ENCODE results near the gene ZNF460. TPM values are rescaled to one million over a fixed set of nuclear protein-coding genes. Genes with fewer than 3 reads are reported as not detected.
A peak's percentile ranks its signal among the peaks of the same experiment; 100 is the strongest.

The ZNF460 gene
- total and polyA plus RNA-seq, 11 donors: 3.6 to 47.9 (median 31.0) TPM

DNA sequence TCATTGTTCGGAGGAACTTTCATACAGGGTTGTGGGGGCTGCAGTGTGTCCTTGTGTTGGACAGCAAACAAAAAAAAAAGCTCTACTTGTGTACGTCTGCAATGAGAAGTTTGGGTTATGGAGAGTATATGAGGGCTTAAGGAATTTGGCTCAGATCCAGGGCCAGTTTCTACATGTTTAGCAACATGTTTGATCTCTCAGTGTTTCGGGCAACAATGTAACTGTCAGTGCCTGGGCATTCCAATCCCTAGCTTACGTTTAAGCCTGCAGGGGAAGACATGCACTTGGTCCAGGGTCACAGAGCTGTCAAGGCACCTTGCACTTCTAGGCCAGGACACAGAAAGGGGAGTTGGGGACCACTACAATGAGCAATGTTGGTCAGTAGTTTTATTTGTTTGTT lies 53.9 kb downstream of the ZNF460 start:
- H3K4me3 ChIP-seq: no peak overlapping the region
- TF ChIP-seq CTCF (IDR thresholded peaks at IDR 0.05) (no peak), POLR2A (IDR thresholded peaks at IDR 0.05) (no peak)
- intact Hi-C loops (cut with DNase I): no loop called here
- DNase-seq: no peak
- no peak for ATAC-seq
- H3K36me3 ChIP-seq: peaks cover 0 to 23% (median 6%) of the 10 kb centered on the region in 9 donors
- WGBS, 4 donors: 78 to 88% (median 84%) methylated on average over 4 of the region's 4 CpGs
- peaks cover 0 to 29% (median under 1%) of the 10 kb centered on the region in 12 donors for H3K9me3 ChIP-seq
- H3K4me1 ChIP-seq: peaks cover 0 to 19% (median 1%) of the 10 kb centered on the region in 12 donors
- no peaks in the 10 kb centered on the region for H3K27me3 ChIP-seq
- H3K27ac ChIP-seq: peak overlapping the region in 1 of 12 donors; percentile 39

- no peak overlapping the region for H3K4me3 ChIP-seq
- DNase-seq: peak in 4 of 5 donors; percentile 32 to 60 (median 36)
- peak overlapping the region; percentile 26 to 85 (median 81) for H3K27ac ChIP-seq
These were observed 58.6 kb downstream of the ZNF460 start for GRCh38 chr19:57338877-57339276.

GRCh38 chr19:57342582-57342981 lies 62.3 kb downstream of the ZNF460 start:
- intact Hi-C loops (cut with DNase I): no loop called here
- peaks cover 0 to 16% (median 0%) of the 10 kb centered on the region in 12 donors for H3K4me1 ChIP-seq
- ATAC-seq: no peak
- no peak for DNase-seq
- 80 to 87% (median 82%) methylated on average over 6 of the region's 6 CpGs for whole genome bisulfite sequencing, 4 donors
- H3K9me3 ChIP-seq: no peaks in the 10 kb centered on the region
- H3K27me3 ChIP-seq: no peaks in the 10 kb centered on the region
- no peak for TF ChIP-seq CTCF (IDR thresholded peaks at IDR 0.05)
- no peak for TF ChIP-seq POLR2A (IDR thresholded peaks at IDR 0.05)
- no peaks in the 10 kb centered on the region for H3K36me3 ChIP-seq
- no peak overlapping the region for H3K4me3 ChIP-seq
- H3K27ac ChIP-seq: no peak overlapping the region

More at GRCh38 chr19:57338877-57339276, 58.6 kb downstream of the ZNF460 start:
- Histone ChIP-seq H3K36me3 (no peaks in the 10 kb centered on the region), H3K9me3 (no peaks in the 10 kb centered on the region), H3K27me3 (no peaks in the 10 kb centered on the region), H3K4me1 (peaks cover 0 to 24% (median 1%) of the 10 kb centered on the region in 12 donors)
- peak; percentile 93 to 97 (median 94) for ATAC-seq
- intact Hi-C loops (cut with DNase I): no loop called here
- TF ChIP-seq POLR2A (IDR thresholded peaks at IDR 0.05): no peak
- no peak for TF ChIP-seq CTCF (IDR thresholded peaks at IDR 0.05)
- 33 to 37% (median 35%) methylated on average over 3 of the region's 3 CpGs for WGBS, 4 donors

Other genes starting within 250 kb of the ZNF460 start
- gene USP29, start 160.5 kb upstream of the ZNF460 start, total RNA-seq: not detected
- not detected for gene USP29, start 160.5 kb upstream of the ZNF460 start, polyA plus RNA-seq
- gene ZIM3, start 135.3 kb upstream of the ZNF460 start, total RNA-seq: not detected
- gene ZIM3, start 135.3 kb upstream of the ZNF460 start, polyA plus RNA-seq: not detected
- not detected for gene DUXA, start 113.0 kb upstream of the ZNF460 start, total RNA-seq
- gene DUXA, start 113.0 kb upstream of the ZNF460 start, polyA plus RNA-seq: not detected
- gene ZNF264, start 89.0 kb upstream of the ZNF460 start, total RNA-seq: 10 to 100 TPM; 13.3 to 30.1 (median 20.3) TPM
- gene ZNF264, start 89.0 kb upstream of the ZNF460 start, polyA plus RNA-seq: 1 to 10 TPM; 3.4 to 4.9 TPM
- 1 to 10 TPM in 6 of 9 donors, under 1 TPM in 1, not detected in 2; 0.91 to 3.7 (median 1.5) TPM for gene AURKC, start 49.5 kb upstream of the ZNF460 start, total RNA-seq
- gene AURKC, start 49.5 kb upstream of the ZNF460 start, polyA plus RNA-seq: 1 to 10 TPM; 1.0 to 1.3 TPM
- gene ZNF805, start 39.9 kb upstream of the ZNF460 start, total RNA-seq: 10 to 100 TPM in 7 of 9 donors, 1 to 10 TPM in 2; 7.0 to 15.3 (median 11.4) TPM
- gene ZNF805, start 39.9 kb upstream of the ZNF460 start, polyA plus RNA-seq: 1 to 10 TPM in 1 of 2 donors, under 1 TPM in 1; 0.80 to 2.4 TPM
- 1 to 10 TPM; 4.3 to 9.1 (median 7.1) TPM for gene ZNF543, start 40.0 kb downstream of the ZNF460 start, total RNA-seq
- gene ZNF543, start 40.0 kb downstream of the ZNF460 start, polyA plus RNA-seq: 1 to 10 TPM; 1.6 to 2.0 TPM
- gene ZNF304, start 70.8 kb downstream of the ZNF460 start, total RNA-seq: 10 to 100 TPM in 4 of 9 donors, 1 to 10 TPM in 5; 7.0 to 14.5 (median 9.7) TPM
- 1 to 10 TPM; 2.7 to 6.1 TPM for gene ZNF304, start 70.8 kb downstream of the ZNF460 start, polyA plus RNA-seq
- gene TRAPPC2B, start 83.1 kb downstream of the ZNF460 start, total RNA-seq: 10 to 100 TPM in 5 of 9 donors, 1 to 10 TPM in 4; 7.4 to 35.0 (median 12.3) TPM
- 10 to 100 TPM; 34.4 to 35.6 TPM for gene TRAPPC2B, start 83.1 kb downstream of the ZNF460 start, polyA plus RNA-seq
- gene ZNF547, start 83.1 kb downstream of the ZNF460 start, total RNA-seq: 1 to 10 TPM; 1.9 to 3.7 (median 2.6) TPM
- gene ZNF547, start 83.1 kb downstream of the ZNF460 start, polyA plus RNA-seq: 1 to 10 TPM; 1.7 to 2.0 TPM
- 10 to 100 TPM; 11.6 to 20.3 (median 15.3) TPM for gene ZNF548, start 109.4 kb downstream of the ZNF460 start, total RNA-seq
- 10 to 100 TPM in 1 of 2 donors, 1 to 10 TPM in 1; 5.1 to 12.0 TPM for gene ZNF548, start 109.4 kb downstream of the ZNF460 start, polyA plus RNA-seq
- 10 to 100 TPM in 2 of 9 donors, 1 to 10 TPM in 7; 3.9 to 13.5 (median 9.0) TPM for gene ZNF17, start 130.7 kb downstream of the ZNF460 start, total RNA-seq
- gene ZNF17, start 130.7 kb downstream of the ZNF460 start, polyA plus RNA-seq: 1 to 10 TPM; 3.2 to 8.5 TPM
- 1 to 10 TPM; 2.0 to 8.2 (median 3.7) TPM for gene ZNF749, start 154.8 kb downstream of the ZNF460 start, total RNA-seq
- 10 to 100 TPM in 1 of 2 donors, 1 to 10 TPM in 1; 1.2 to 17.4 TPM for gene ZNF749, start 154.8 kb downstream of the ZNF460 start, polyA plus RNA-seq
- 1 to 10 TPM; 2.1 to 6.2 (median 3.0) TPM for gene VN1R1, start 176.7 kb downstream of the ZNF460 start, total RNA-seq
- gene VN1R1, start 176.7 kb downstream of the ZNF460 start, polyA plus RNA-seq: 1 to 10 TPM; 1.6 to 2.2 TPM
- gene ZNF772, start 197.1 kb downstream of the ZNF460 start, total RNA-seq: 10 to 100 TPM; 15.7 to 30.1 (median 24.1) TPM
- 1 to 10 TPM; 4.2 to 9.1 TPM for gene ZNF772, start 197.1 kb downstream of the ZNF460 start, polyA plus RNA-seq
- 10 to 100 TPM in 3 of 9 donors, 1 to 10 TPM in 6; 5.6 to 11.5 (median 7.9) TPM for gene ZNF419, start 207.3 kb downstream of the ZNF460 start, total RNA-seq
- gene ZNF419, start 207.3 kb downstream of the ZNF460 start, polyA plus RNA-seq: 1 to 10 TPM; 6.2 to 7.3 TPM
- gene ZNF773, start 219.5 kb downstream of the ZNF460 start, total RNA-seq: 1 to 10 TPM; 4.1 to 7.3 (median 4.9) TPM
- 1 to 10 TPM; 4.4 to 5.5 TPM for gene ZNF773, start 219.5 kb downstream of the ZNF460 start, polyA plus RNA-seq
- gene ZNF549, start 246.9 kb downstream of the ZNF460 start, total RNA-seq: 1 to 10 TPM; 2.5 to 5.2 (median 3.7) TPM
- gene ZNF549, start 246.9 kb downstream of the ZNF460 start, polyA plus RNA-seq: 1 to 10 TPM; 2.6 to 3.3 TPM

Measured in heart left ventricle (tissue), 16 donors.